Stimulated activated CD4-positive, alpha-beta T cell treated with anti-CD3 and anti-CD28 coated beads, TNF-alpha, amount 100 ng/mL, for 1 hour (primary cell): ENCODE data around the gene RBM33.
A peak's percentile ranks its signal among the peaks of the same experiment; 100 is the strongest.

ENCODE experiments used
- DNase-seq, 3 donors: peaks; one replicate each; pipeline ENCODE4 v3.0.0-alpha.2; 2020; ENCODE audit warnings: low read depth in 3 of 3, low spot score in 1 of 3

The RBM33 gene

DNA sequence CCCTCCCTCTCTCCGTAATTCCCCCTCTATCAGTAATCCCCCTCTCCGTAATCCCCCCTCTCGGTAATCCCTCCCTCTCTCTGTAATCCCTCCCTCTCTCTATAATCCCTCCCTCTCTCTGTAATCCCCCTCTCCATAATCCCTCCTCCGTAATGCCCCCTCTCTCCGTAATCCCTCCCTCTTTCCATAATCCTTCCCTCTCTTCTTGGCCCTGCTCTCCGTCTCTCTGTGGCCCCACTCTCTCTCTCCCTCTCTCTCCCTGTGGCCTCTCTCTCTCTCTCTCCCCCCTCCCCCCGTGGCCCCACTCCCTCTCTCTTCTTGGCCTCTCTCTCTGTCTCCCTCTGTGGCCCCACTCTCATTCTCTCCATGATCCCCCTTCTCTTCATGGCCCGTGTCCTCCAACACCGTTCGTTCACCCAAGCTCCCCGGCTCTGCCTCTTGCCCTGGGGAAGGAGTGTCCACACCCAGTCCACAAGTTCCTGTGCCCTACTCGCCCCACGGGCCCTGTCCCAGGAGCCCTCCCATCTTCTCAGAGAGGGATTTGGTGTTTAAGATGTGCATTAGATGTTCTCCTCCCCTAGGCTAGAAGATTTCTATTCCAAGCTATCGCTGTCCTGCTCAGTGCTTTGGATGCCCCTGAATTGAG lies 148.0 kb downstream of the RBM33 start:
- DNase-seq: no peak

DNA sequence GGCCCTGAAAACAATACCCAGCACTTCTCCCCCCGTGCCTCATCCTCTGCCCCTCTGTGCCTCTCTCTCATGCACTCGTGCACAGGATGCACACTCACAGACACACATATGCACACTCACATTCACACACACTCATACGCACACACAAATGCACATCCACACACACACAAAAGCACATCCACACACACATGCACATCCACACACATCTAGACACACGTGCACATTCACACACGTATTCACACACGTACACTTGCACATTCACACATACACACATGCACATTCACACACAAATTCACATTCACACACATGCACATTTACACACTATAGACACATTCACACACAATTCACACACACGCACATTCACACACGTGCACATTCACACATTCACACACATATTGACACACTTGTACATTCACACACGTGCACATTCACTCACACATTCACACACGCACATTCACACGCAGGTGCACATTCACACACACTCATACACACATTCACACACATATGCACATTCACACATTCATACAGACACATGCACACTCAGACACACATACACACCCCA lies 148.6 kb downstream of the RBM33 start:
- DNase-seq: no peak

DNA sequence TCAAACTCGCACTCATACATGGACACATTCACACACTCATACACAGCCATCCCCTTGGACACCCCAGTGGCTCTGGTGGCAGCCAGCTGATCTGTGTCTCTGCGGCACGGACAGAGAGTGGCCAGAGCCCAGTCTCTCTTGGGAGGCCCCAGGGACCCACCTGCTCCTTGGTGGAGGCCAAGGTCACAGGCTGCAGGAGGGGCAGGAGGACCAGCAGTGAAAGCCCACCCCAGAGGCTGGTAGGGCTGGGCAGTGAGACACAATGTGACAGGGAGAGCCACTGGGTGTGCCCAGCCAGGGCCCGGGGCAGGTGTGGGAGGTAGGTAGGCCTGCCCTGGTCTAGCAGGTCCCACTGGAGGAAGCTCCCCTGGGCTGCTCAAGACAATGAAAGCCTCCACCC lies 149.3 kb downstream of the RBM33 start:
- no peak for DNase-seq

DNA sequence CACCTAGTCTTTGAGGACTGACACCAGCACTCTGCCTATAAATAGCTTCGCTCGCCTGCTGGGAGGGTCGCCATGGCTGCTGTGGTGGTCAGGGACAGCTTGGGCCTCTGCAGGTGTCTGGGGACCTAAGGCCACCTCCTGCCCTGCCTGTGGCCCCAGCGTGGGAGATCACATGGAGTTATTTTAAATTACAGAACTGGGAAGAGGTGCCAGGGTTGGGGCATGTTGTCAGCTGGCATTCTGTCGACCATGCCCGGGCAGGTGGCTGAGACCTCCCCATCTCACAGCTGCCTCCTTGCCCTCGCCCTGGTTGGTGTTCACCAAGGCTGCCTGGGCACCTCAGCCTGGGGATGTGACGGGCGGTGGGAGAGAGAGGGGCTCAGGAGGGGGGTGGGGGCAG lies 149.7 kb downstream of the RBM33 start:
- DNase-seq: no peak

DNA sequence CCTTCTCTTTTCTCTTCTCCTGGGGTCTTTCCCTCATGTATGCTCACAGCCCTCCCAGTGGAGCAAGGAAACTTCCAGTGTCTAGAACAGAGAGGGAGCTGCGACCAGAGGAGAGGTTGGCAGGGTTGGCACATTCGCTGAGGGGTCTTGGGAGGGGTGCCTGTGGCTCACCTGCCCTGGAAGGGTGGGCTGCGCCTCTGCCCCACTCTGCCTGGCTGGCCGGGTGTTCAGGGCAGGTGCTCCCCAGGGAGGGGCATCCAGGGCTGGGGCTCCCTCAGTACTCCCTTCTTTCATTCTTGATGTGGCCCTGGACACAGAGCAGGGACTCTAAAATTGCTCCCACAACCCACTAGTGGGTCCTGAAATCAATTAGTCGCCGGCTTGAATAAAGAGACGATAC lies 150.9 kb downstream of the RBM33 start:
- no peak for DNase-seq

DNA sequence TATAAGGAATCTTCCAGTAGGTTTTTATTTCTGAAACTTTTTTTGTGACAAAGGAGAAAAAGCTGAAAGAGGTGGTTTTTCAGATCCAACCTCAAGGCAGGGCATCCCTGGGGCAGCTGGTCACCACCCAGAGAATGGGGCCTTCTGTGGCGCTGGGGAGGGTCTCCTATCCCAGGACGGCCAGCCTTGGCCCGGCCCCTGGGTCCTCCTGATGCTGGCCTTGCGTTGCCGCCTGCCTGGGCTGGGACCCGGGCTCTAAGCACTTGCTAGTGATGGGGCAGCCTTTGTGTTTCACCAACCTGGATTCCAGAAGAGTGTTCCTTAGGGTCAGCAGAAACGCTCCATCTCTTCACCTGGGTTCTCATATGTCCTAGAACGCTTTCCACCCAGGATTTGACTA lies 151.5 kb downstream of the RBM33 start:
- no peak for DNase-seq

DNA sequence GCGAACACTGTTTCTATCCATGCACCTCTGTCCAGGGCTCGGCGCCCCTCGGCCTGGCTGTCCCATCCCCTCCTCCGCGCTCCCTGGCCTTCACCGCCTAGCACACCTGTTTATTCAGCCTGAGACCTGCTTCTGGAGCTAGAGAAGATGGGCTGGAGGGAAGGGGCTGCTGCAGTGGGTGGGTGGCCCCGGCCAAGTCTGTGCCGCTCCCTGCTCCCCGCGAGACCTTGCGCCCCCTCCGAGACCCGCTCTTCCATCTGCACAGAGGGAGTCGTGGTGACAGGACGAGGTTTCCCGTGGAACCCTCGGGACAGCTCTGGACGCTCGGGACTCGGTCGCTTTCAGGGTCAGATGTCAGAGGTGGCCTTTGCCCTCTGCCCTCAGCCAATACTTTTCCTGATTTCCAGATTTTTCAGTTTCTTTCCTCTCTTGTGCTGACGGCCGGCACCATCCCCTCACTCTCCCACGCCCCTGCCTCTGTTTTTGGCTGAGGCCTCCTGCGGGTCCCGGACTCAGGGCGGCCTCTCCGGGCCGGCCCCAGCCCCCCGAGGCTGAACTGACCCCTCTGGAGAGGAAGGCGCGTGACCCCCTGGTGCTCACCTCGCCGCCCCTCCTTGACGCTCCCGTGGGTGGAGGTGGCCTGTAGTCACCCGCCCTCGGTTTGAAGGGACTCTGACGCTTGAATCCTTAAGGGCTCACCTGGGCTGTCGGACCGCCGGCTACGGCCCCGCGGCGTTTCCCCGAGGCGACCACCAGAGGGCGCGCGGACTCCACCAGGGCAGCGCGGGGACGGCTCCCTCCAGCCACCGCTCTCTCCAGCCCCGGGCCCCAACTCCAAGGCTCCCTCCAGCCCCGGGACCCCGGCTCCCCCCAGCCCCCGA lies 152.2 kb downstream of the RBM33 start:
- DNase-seq: peak in 2 of 3 donors; percentile 31 to 68

DNA sequence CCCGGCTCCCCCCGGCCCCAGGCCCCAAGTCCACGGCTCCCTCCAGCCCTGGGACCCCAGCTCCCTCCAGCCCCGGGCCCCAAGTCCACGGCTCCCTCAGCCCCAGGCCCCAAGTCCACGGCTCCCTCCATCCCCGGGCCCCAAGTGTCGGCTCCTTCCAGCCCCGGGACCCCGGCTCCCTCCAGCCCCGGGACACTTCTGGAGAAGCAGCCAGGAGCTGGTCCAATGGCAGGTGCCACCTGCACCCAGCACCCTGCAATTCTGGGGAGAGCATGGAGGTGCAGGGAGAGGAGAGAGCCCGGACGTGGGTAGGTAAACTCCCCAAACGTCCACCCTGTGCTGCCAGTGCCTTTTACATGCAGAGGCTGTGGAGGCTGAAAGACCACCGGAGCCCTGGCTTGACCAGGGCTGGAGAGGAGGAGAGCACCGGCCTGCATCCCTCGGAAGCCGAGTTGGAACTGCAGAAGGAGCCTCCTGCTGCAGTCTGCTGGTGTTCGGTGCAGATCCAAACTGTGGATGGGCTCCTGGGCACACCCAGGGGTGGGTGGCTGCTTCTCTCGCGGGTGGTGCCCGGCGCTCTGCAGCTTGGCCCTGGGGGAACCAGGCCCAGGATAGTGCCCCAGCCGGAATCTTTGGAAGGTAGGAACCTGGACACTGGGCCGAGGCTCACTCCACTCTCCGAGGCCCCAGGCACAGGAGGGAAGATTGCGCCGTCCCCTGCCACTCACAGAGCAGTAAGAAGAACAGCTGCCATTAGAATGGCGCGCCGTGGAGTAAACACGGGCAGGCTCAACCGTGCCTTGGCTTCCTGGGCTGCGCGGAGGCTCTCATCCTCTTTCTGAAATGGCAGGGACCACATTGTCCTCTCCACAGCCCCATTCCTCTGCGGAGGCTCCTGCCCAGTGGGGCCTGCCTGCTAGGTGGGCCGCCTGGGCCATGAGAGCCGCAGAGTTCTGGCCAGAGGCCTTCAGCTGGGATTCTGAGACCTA lies 153.1 kb downstream of the RBM33 start:
- no peak for DNase-seq

DNA sequence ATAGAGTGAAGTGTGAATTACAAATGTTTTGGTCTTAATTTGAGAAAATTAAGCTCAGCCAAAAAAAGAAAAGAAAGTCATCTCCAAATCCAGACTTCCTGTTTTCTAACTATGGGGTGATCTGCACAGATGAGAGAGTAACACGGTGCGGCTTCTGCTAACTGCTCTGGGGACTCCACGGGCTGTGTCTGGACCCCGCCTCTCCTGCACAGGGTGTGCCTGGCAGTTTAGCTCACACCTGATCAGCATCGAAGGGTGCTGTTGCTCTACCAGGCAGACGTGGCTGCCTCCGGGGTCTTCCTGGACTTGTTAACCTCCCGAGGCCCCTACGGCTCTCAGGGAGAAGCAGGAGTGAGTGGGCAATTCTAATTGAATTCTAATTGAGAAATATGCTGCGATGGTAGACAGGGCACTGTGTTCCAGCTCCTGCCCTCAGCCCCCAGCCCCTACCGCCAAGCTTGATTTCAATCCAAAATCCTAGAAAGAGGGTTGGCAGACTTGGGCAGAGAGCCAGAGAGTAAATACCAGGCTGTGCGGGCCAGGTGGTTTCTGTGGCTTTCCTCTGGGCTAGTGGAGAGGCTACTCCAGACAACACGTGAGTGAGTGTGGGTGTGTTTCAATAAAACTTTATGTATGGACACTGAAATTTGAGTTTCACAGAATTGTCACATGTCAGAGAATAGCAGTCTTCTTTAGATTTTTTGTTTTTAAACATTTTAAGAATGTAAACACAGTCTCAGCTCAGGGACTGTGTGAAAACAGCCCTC lies 154.4 kb downstream of the RBM33 start:
- no peak for DNase-seq

DNA sequence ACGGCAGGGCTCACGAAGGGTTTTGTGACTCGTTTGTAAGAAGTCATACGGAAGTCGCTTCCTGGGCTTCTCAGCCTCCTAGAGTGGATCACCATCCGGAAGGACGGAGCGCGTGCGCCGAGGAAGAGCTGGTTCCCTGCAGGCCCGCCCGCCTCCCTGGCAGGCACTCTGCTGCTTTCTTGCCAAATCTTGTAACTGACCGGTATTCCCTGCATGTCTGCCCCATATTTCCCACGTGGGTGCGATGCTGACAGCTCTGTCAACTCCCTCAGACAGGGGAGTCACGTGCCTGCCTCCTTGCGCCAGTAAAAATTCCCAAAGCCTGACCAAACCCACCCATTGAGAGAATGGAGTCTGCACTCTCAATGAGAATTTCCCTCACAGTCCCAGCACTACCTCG lies 155.1 kb downstream of the RBM33 start:
- no peak for DNase-seq

DNA sequence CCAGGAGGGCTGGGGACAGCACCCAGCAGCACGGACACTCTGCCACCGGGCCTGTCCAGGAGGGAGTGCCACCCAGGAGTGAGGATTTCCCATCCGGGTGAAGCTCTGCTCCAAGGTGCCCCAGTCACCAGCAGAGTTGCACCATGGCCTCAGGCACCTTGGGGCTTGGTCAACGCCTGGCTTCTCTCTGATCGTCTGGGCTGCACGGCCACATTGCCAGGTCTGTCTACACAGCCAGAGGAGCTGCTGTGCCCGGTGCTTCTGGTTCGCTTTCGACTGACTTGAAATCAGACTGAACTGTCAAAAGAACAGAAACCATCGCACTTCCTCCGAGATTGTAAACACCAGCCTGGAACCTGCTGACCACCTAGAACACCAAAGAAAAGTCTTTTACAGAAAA lies 155.8 kb downstream of the RBM33 start:
- no peak for DNase-seq

DNA sequence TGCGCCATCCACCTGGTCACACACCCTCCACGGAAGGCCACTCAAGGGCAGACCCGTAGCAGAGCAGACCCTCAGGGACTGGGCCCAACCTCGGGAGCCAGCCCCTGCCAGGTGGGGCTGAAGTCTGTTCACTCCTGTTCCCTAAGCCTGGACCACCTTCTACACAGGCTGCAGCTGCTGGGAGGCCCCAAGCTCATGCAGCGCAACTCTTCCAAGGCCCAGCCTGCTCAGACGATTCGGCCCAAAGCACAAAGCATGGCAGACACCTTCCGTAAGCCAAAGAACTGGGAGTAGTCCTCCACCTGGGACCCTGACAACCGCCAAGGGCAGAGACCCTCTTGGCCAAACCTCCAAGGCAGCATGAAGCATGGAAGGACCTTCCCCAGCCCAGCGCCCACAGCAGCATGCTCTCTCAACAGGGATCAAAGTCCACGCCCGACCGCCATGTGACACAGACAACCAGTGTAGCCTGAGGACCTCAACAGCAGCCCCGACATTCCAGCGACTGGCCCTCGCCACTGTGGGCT lies 156.3 kb downstream of the RBM33 start:
- no peak for DNase-seq

DNA sequence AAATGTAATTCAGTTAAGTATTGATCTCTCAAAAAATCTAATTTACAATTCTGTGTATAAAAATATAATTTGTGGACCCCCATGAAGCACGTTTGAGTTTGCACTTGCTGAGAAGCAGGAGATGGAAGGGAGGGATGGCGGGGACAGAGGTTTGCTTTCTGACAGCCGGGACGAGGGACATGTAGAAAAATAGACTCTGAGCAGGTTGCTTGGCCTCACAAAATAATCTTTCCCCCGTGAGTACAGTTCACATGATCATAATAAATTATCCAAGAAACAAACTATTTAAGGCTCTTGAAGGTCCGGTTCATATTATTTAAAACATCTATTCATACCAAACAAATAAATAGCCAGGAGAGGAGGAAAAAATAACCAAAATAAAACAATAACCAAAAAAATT lies 157.8 kb downstream of the RBM33 start:
- DNase-seq: no peak

DNA sequence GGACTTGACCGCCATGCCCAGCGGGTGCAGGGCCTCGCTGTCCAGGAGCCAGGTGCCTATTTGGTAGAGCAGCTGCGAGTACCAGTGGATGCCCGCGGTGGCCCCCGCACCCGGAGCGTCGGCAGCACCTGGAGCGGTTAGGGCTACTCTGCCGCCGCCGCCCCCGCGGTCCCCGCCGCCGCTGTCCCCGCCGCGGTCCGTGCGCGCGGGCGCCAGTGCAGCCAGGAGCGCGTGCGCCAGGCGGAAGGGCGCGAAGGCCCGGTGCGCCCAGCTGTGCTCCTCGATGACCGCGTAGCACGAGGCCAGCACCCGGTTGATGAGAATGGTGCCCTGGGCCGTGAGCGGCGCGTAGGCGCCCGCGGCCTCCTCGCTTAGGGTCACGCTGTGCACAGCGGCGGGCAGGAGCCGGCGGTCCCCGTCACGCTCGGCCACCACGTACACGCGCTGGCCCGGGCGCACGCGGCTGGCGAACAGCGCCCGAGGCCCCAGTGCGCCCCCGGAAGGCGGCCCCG lies 158.5 kb downstream of the RBM33 start:
- DNase-seq: no peak

DNA sequence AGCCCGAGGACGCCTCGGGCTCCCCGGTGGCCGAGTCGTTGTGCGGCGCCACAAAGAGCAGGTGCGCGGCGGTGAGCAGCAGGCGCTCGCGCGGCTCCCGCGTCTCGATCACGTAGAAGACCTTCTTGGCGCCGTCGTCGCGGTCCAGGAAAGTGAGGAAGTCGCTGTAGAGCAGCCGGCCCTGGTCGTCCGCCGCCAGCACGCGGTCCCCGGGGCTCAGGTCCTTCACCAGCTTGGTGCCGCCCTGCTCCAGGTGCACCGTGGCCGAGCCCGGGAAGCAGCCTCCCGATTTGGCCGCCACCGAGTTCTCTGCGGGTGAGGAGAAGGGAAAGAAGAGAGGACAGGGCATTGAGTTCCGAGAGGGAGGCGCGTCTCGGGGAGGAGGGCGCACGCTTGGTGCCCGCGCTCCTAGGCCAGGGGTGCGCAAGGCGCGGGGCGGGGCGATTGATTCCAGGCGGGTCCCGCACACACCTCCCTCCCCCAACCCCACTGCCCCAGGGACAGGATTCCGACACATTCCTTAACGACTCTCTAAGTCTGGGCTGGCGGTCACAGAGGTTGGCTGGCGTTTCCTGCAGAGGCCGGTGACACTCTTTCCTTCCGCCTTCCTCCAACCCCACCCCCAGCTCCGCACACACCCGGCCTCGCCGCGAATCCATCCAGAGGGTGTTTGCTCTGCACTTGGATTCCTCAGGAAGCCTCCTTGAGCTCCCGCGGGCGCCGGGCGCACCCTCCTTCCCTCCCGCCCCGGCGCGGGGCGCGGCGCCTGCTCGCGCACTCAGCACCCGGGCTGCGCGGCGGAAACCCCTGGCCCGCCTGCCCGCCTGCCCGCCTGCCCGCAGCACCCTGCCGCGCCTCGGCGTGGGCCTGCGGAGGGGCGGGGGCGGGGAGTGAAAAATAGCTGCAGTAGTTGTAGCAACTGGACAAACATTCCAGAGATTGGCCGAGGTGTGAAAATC lies 159.2 kb downstream of the RBM33 start:
- no peak for DNase-seq

DNA sequence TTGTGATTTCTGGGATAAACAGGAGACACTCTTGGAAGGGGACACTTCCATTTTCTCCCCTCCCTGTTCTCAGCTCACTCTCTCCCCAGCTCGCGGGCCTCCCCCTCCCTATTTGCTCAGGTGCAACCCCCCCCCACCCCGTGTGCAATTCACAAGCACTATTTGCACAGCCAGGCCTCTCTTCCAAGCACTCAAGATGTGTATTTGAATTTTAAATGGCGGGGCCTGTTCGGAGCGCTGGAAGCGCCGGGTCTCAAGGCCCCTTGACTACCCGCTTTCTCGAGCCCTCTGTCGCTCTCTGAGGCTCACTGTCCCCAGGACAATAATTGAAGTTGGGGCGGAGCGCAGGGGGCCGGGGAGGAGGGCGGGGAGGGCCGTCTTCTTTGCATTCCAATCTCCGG lies 160.0 kb downstream of the RBM33 start:
- DNase-seq: no peak

DNA sequence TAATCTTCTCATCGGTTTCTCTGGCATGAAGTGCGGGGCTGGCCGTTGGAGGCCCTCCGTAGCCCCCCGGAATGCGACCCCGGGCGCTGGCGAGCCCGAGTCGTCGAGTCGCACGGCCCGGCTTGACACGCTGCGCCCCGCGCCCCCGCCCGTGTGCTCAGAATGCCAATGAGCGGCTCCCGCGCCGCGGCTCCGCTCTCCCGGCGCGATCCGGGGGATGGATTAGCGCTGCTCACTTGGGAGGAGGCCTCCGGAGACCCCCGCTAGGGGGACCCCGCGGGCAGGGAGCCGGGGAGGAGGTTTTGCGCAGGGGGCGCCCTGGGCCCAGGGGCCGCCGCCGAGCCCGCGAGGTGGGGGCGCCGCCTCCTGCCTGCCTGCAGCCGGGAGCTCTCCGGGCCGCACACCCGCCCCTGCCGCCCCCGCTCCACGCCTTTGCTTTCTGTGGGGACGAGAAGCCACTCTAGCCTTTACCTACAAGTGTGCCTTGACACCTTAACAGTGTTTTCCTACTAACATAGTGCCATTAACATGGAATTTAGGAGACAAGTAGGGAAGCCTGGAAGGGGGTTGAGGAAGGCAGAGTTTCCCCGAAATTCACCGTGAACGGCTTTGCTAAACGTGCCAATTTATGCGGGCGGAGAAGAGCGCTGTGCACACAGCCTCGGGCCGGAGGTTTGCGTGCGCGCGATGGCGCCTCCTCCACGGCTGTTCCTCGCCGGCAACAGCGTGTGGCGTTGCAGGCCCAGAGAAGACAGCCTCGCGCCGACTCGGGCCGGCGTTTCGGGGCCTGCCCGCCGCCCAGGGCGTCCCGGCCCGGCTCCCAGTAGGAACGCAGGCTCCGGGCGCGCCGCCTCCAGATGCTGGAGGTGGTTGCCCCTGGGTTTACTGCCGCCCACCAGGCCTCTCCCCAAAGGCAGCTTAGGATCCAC lies 160.7 kb downstream of the RBM33 start:
- peak in 1 of 3 donors; percentile 52 for DNase-seq

DNA sequence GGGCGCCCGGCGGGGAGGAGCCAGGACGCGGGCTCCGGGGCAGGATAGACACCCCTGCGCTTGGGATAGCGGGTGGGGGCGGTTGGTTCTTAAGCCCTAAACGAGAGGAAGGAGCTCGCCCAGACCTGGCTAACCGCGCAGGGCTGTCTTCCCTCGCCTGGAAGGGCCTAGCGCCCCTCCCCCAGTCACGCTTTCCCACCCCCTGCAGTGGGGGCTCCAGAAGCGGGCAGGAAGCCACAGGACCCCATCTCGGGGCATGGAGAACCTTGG lies 161.3 kb downstream of the RBM33 start:
- no peak for DNase-seq
